Ishikawa (cell line): Measurements from ENCODE around the gene PIGR.

Experiments used
- CEBPB ChIP-seq: IDR thresholded peaks from 2 replicates; pipeline ENCODE4 v1.6.1; 2012
- CREB1 ChIP-seq: IDR thresholded peaks from 2 replicates; pipeline ENCODE4 v1.6.1; 2012; ENCODE audit warnings: low read depth
- EGR1 ChIP-seq: IDR thresholded peaks from 2 replicates; pipeline ENCODE4 v1.6.1; 2012
- EP300 ChIP-seq: IDR thresholded peaks from 2 replicates; pipeline ENCODE4 v1.6.1; 2012; ENCODE audit warnings: borderline replicate concordance
- FOXM1 ChIP-seq: IDR thresholded peaks from 2 replicates; pipeline ENCODE4 v1.6.1; 2012; ENCODE audit warnings: low read depth, borderline replicate concordance
- MAX ChIP-seq: IDR thresholded peaks from 2 replicates; pipeline ENCODE4 v1.6.1; 2012
- NFIC ChIP-seq: IDR thresholded peaks from 2 replicates; pipeline ENCODE4 v1.6.1; 2012
- RAD21 ChIP-seq: IDR thresholded peaks from 2 replicates; pipeline ENCODE4 v1.6.1; 2012; ENCODE audit warnings: low read depth
- REST ChIP-seq: IDR thresholded peaks from 2 replicates; pipeline ENCODE4 v1.6.1; 2012; ENCODE audit warnings: low read depth, mild to moderate bottlenecking
- TAF1 ChIP-seq: IDR thresholded peaks from 2 replicates; pipeline ENCODE4 v1.6.1; 2012; ENCODE audit warnings: low read depth, mild to moderate bottlenecking
- TCF12 ChIP-seq: IDR thresholded peaks from 2 replicates; pipeline ENCODE4 v1.6.1; 2012; ENCODE audit warnings: low read depth
- TEAD4 ChIP-seq: IDR thresholded peaks from 2 replicates; pipeline ENCODE4 v1.6.1; 2012
- USF1 ChIP-seq: IDR thresholded peaks from 2 replicates; pipeline ENCODE4 v1.6.1; 2012
- YY1 ChIP-seq: IDR thresholded peaks from 2 replicates; pipeline ENCODE4 v1.6.1; 2012; ENCODE audit warnings: low read depth
- ZBTB7A ChIP-seq: IDR thresholded peaks from 2 replicates; pipeline ENCODE4 v1.6.1; 2012; ENCODE audit warnings: low read depth

Gene PIGR

GRCh38 chr1:206985162-206985749 lies 39.0 kb upstream of the PIGR start:
- peak; percentile 52; the same call in 1 of the 2 replicates for TF ChIP-seq TCF12
- TF ChIP-seq REST = no peak
- no peak for TF ChIP-seq RAD21
- TF ChIP-seq CEBPB = no peak
- no peak for TF ChIP-seq NFIC
- peak; percentile 41 for TF ChIP-seq TEAD4
- peak; percentile 66; the same call in 1 of the 2 replicates for TF ChIP-seq EP300

- peak; percentile 87 for TF ChIP-seq RAD21
- TF ChIP-seq MAX = no peak
These were observed 36.0 kb upstream of the PIGR start for GRCh38 chr1:206982216-206982615.

- TF ChIP-seq RAD21 = peak; percentile 43; the same call in 1 of the 2 replicates
- TF ChIP-seq YY1 = no peak
- no peak for TF ChIP-seq FOXM1
- TF ChIP-seq NFIC = no peak
These were observed 33.2 kb upstream of the PIGR start for GRCh38 chr1:206979379-206980043.

- TF ChIP-seq YY1 (no peak), NFIC (no peak), CREB1 (no peak), EP300 (no peak), FOXM1 (no peak), MAX (no peak), REST (no peak), TCF12 (no peak), TEAD4 (no peak), EGR1 (no peak), USF1 (no peak), TAF1 (no peak), ZBTB7A (no peak)
These were observed 32.0 kb upstream of the PIGR start for GRCh38 chr1:206978259-206978658.

- no peak for TF ChIP-seq TEAD4
- TF ChIP-seq CEBPB = no peak
- TF ChIP-seq CREB1 = no peak
- no peak for TF ChIP-seq TAF1
- no peak for TF ChIP-seq EP300
- TF ChIP-seq REST = no peak
- no peak for TF ChIP-seq FOXM1
- TF ChIP-seq EGR1 = no peak
- no peak for TF ChIP-seq YY1
- TF ChIP-seq TCF12 = no peak
- no peak for TF ChIP-seq RAD21
- no peak for TF ChIP-seq MAX
- TF ChIP-seq ZBTB7A = no peak
- TF ChIP-seq NFIC = no peak
These were observed 29.0 kb upstream of the PIGR start for GRCh38 chr1:206975306-206975705.
